ENCODE measurements around the gene SMCP. TPM values are rescaled to one million over a fixed set of nuclear protein-coding genes. Genes with fewer than 3 reads are reported as not detected.

The SMCP gene
- total RNA-seq, 1 donor from 2014 or later = not detected

GRCh38 chr1:152859696-152860095, 18.4 kb upstream of the SMCP start, which contains the start of gene LCE7A:
Gene LCE7A, plus strand, starts transcription at chr1:152859996. Its CDS starts 702 bp downstream, at chr1:152860698.
- H3K27me3 ChIP-seq = no peaks in the 10 kb centered on the region
- no peaks in the 10 kb centered on the region for H3K36me3 ChIP-seq
- H3K4me3 ChIP-seq = no peak within 1 kb of the TSS
- H3K4me1 ChIP-seq = no peaks in the 10 kb centered on the region
- H3K9me3 ChIP-seq = no peaks in the 10 kb centered on the region
- intact Hi-C loops (cut with DNase I) = no loop called here
- TF ChIP-seq POLR2A (IDR thresholded peaks at IDR 0.05) (no peak), POLR2AphosphoS5 (IDR thresholded peaks at IDR 0.05; ENCODE audit: insufficient read depth in 1 of 2, low read depth in 1 of 2) (no peak), CTCF (IDR thresholded peaks at IDR 0.05) (no peak)
- no peak for DNase-seq (ENCODE audit: extremely low spot score in 2 of 2)
- no peak within 1 kb of the TSS for H3K27ac ChIP-seq

- TF ChIP-seq POLR2AphosphoS5 (IDR thresholded peaks at IDR 0.05; ENCODE audit: insufficient read depth in 1 of 2, low read depth in 1 of 2) (no peak), CTCF (IDR thresholded peaks at IDR 0.05) (no peak), POLR2A (IDR thresholded peaks at IDR 0.05) (no peak)
- H3K27me3 ChIP-seq = no peaks in the 10 kb centered on the region
- H3K4me3 ChIP-seq = no peak overlapping the region
- H3K9me3 ChIP-seq = no peaks in the 10 kb centered on the region
- no peak for DNase-seq (ENCODE audit: extremely low spot score in 2 of 2)
- no peaks in the 10 kb centered on the region for H3K36me3 ChIP-seq
- intact Hi-C loops (cut with DNase I) = no loop called here
- H3K4me1 ChIP-seq = no peaks in the 10 kb centered on the region
- H3K27ac ChIP-seq = no peak overlapping the region
Measured at GRCh38 chr1:152860129-152860528, 18.0 kb upstream of the SMCP start.

GRCh38 chr1:152861374-152861773, 16.7 kb upstream of the SMCP start:
- no peaks in the 10 kb centered on the region for H3K4me1 ChIP-seq
- no peaks in the 10 kb centered on the region for H3K9me3 ChIP-seq
- no peak overlapping the region for H3K27ac ChIP-seq
- no peaks in the 10 kb centered on the region for H3K36me3 ChIP-seq
- DNase-seq (ENCODE audit: extremely low spot score in 2 of 2) = no peak
- no peaks in the 10 kb centered on the region for H3K27me3 ChIP-seq
- intact Hi-C loops (cut with DNase I) = no loop called here
- H3K4me3 ChIP-seq = no peak overlapping the region
- TF ChIP-seq CTCF (IDR thresholded peaks at IDR 0.05) (no peak), POLR2AphosphoS5 (IDR thresholded peaks at IDR 0.05; ENCODE audit: insufficient read depth in 1 of 2, low read depth in 1 of 2) (no peak), POLR2A (IDR thresholded peaks at IDR 0.05) (no peak)

- intact Hi-C loops (cut with DNase I) = no loop called here
Measured at GRCh38 chr1:152864443-152864842, 13.7 kb upstream of the SMCP start.

More at GRCh38 chr1:152864443-152864842, 13.7 kb upstream of the SMCP start:
- no peak for DNase-seq (ENCODE audit: extremely low spot score in 2 of 2)
- TF ChIP-seq CTCF (IDR thresholded peaks at IDR 0.05) (no peak), POLR2A (IDR thresholded peaks at IDR 0.05) (no peak), POLR2AphosphoS5 (IDR thresholded peaks at IDR 0.05; ENCODE audit: insufficient read depth in 1 of 2, low read depth in 1 of 2) (no peak)
- H3K4me3 ChIP-seq = no peak overlapping the region
- H3K27ac ChIP-seq = no peak overlapping the region
- no peaks in the 10 kb centered on the region for H3K4me1 ChIP-seq
- no peaks in the 10 kb centered on the region for H3K36me3 ChIP-seq
- H3K27me3 ChIP-seq = no peaks in the 10 kb centered on the region
- H3K9me3 ChIP-seq = no peaks in the 10 kb centered on the region
